ENCODE measurements around the gene ZMIZ1.

The ZMIZ1 gene

GRCh38 chr10:79349766-79350406, 281.1 kb downstream of the ZMIZ1 start:
- DNase-seq (ENCODE audit: low read depth in 3 of 3, low spot score in 1 of 3) = no peak

DNA sequence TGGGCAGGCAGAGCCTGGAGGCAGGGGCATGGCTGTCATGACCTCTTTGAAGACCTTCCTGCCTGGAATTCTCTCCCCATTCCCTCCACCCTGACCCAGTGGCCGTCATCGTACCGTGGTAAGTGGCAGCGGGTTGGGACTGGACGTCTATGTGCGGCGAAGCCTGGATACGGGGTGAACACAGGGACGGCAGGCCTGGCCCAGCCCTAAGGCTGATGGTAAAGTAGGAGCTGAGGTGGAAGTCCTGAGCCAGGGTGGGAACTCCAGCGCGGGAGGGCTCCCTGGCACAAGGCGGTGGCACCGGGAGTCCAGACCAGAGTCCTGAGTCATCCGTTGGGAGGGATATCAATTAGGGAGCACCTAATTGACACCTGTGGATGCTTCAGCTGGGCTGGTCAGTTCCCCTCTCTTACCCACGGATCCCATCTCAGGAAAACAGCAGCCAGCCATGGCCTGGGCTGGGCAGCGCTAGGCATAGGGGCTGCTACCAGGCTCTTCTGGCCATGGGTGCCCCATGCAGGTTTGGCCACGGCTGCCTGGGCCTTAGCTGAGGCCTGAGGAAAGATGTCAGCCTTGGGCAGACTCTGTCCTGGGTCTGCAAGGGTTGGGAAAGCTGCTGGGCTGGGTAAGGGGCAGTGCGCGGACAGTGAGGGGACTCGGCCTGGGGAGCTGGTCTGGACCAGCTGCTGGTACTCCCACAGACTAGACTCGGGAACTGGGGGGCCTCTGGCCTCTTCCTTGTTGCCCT, 281.8 kb downstream of the ZMIZ1 start:
- no peak for DNase-seq (ENCODE audit: low read depth in 3 of 3, low spot score in 1 of 3)

GRCh38 chr10:79351332-79351731, 282.6 kb downstream of the ZMIZ1 start:
- DNase-seq (ENCODE audit: low read depth in 3 of 3, low spot score in 1 of 3) = no peak

GRCh38 chr10:79352035-79352877, 283.5 kb downstream of the ZMIZ1 start:
- DNase-seq (ENCODE audit: low read depth in 3 of 3, low spot score in 1 of 3) = no peak

DNA sequence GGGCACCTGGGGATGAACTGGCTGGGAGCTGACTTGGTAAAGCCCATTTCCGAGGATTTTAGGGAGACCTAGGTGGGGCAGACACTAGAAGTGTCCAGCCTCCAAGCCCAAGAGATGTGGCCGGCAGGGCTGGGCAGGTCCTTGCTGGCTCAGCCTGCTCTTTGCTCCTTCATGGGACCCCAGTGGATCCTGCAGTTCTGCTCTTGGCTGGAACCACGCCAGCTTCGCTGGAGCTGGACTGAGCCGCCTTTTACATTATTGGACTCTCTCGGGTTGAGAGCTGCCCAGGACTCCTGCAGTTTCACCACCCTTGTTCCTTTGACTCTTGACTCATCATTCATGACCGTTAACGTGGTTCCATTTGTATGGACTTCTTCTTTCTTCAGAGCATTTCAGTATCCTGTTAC, 284.2 kb downstream of the ZMIZ1 start:
- DNase-seq (ENCODE audit: low read depth in 3 of 3, low spot score in 1 of 3) = no peak

DNA sequence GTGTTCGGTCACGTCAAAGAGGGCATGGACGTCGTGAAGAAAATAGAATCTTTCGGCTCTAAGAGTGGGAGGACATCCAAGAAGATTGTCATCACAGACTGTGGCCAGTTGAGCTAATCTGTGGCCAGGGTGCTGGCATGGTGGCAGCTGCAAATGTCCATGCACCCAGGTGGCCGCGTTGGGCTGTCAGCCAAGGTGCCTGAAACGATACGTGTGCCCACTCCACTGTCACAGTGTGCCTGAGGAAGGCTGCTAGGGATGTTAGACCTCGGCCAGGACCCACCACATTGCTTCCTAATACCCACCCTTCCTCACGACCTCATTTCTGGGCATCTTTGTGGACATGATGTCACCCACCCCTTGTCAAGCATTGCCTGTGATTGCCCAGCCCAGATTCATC, 285.0 kb downstream of the ZMIZ1 start:
- DNase-seq (ENCODE audit: low read depth in 3 of 3, low spot score in 1 of 3) = no peak

DNA sequence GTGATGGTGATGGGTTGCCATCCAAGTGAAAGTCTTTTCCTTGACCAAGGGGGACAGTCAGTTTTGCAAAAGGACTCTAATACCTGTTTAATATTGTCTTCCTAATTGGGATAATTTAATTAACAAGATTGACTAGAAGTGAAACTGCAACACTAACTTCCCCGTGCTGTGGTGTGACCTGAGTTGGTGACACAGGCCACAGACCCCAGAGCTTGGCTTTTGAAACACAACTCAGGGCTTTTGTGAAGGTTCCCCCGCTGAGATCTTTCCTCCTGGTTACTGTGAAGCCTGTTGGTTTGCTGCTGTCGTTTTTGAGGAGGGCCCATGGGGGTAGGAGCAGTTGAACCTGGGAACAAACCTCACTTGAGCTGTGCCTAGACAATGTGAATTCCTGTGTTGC, 285.4 kb downstream of the ZMIZ1 start:
- DNase-seq (ENCODE audit: low read depth in 3 of 3, low spot score in 1 of 3) = no peak

GRCh38 chr10:79354615-79355014, 285.8 kb downstream of the ZMIZ1 start:
- no peak for DNase-seq (ENCODE audit: low read depth in 3 of 3, low spot score in 1 of 3)

- no peak for DNase-seq (ENCODE audit: low read depth in 3 of 3, low spot score in 1 of 3)
Observed at GRCh38 chr10:79355420-79356017, 286.8 kb downstream of the ZMIZ1 start.

DNA sequence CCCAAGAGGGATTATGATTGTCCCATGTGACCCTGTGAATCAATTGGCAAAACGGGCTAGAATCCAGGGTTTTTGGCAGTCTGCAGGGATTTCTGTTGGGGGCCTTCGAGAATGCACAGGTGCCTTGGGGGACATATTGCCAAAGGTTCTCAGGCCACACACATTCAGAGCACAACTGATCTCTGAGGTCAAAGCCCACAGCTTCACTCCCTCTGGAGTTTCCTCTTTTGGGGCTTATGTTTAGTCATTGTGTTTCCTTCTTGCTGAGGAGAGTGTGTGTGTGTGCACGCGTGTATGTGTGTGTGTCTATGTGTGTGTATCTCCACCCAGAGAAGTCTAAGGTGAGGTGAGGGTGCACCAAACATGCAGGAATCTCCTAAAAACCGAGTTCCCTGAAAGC, 287.3 kb downstream of the ZMIZ1 start:
- no peak for DNase-seq (ENCODE audit: low read depth in 3 of 3, low spot score in 1 of 3)

DNA sequence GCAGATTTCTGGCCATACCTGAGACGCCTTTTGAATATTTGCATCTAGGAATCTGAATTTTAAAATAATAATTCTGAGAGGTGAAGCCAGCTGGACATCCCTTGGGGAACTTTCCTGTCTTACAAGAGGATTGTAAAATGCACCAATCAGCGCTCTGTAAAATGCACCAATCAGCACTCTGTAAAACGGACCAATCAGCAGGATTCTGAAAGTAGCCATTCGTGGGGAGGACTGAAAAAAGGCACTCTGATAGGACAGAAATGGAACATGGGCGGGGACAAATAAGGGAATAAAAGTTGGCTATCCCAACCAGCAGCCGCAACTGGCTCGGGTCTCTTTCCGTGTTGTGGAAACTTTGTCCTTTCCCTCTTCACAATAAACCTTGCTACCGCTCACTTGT, 288.4 kb downstream of the ZMIZ1 start:
- DNase-seq (ENCODE audit: low read depth in 3 of 3, low spot score in 1 of 3) = no peak

- DNase-seq (ENCODE audit: low read depth in 3 of 3, low spot score in 1 of 3) = no peak
Observed at GRCh38 chr10:79358811-79359210, 290.0 kb downstream of the ZMIZ1 start.

DNA sequence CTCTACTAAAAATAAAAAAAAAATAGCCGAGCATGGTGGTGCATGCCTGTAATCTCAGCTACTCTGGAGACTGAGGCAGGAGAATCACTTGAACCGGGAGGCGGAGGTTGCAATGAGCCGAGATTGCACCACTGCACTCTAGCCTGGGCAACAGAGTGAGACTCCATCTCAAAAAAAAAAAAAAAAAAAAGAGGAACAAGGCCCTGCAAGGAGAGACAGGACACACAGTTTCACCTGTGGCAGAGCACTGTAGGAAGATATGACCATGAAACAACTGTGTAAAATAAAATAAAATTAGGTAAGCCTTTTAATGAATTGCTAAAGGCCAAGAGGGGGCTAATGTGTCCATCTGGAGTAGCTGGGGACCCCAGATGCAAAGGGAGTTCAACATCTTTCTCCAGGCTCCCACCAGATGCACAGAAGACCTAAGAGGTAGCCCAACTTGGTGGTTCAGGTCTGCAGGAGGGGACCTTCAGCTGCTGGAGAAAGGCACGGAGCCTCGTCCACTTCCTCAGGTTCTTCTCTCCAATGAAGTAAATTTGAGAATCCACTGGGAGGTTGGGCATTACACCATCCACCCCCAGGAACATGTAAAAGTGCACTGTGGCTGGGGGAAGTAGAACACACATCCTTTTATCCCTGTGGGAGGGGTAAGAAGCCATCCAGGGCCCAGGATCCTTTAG, 291.2 kb downstream of the ZMIZ1 start:
- DNase-seq (ENCODE audit: low read depth in 3 of 3, low spot score in 1 of 3) = no peak

GRCh38 chr10:79360499-79361342, 292.0 kb downstream of the ZMIZ1 start:
- DNase-seq (ENCODE audit: low read depth in 3 of 3, low spot score in 1 of 3) = no peak

GRCh38 chr10:79361726-79362397, 293.1 kb downstream of the ZMIZ1 start:
- DNase-seq (ENCODE audit: low read depth in 3 of 3, low spot score in 1 of 3) = no peak
